HepG2 (cell line): ENCODE results near the gene RBM34. TPM values are rescaled to one million over a fixed set of nuclear protein-coding genes. Genes with fewer than 3 reads are reported as not detected.
A peak's percentile ranks its signal among the peaks of the same experiment; 100 is the strongest.

Experiments
- ONECUT2 ChIP-seq: sonication (generic); formaldehyde crosslinking; IDR thresholded peaks from 2 replicates; pipeline ENCODE4 v1.4.0; 2020; ENCODE audit warnings: missing genetic modification reagents
- ZHX2 ChIP-seq, 2 experiments: sonication (generic) in 1 of 2; formaldehyde crosslinking in 1 of 2; IDR thresholded peaks; 2 replicates each; pipeline versions ENCODE4 v1.6.1 to v1.9.0; 2014 to 2022; ENCODE audit warnings: antibody characterized with exemption in 1 of 2, borderline replicate concordance in 1 of 2, inconsistent platforms in 1 of 2, low read depth in 1 of 2, missing genetic modification reagents in 1 of 2
- ZNF687 ChIP-seq: sonication (generic); formaldehyde crosslinking; IDR thresholded peaks from 2 replicates; pipeline ENCODE4 v1.5.1; 2020; ENCODE audit warnings: mild to moderate bottlenecking, missing genetic modification reagents, moderate library complexity
- polyA plus RNA-seq, 8 experiments: library from polyadenylated mRNA; depleted of rRNA in 3 of 8; stranded (reverse) in 7 of 8; unstranded in 1 of 8; fragments of >200 nt; fragmentation: Illumina TruSeq in 4 of 8; extraction: Trizol in 4 of 8; gene quantifications; 2 replicates each; pipeline versions ENCODE4 v1.2.1 to v1.2.3, GENCODE V29; 2011 to 2016; ENCODE audit warnings: low read depth in 4 of 8, missing spikeins in 1 of 8, mixed read lengths in 1 of 8; ENCODE audit not compliant: insufficient read depth in 1 of 8
- total RNA-seq, 5 experiments: library from RNA; depleted of rRNA; stranded (reverse); fragments of >200 nt; fragmentation: Illumina TruSeq; extraction: Trizol; gene quantifications; 2 replicates each; pipeline ENCODE4 v1.2.3, GENCODE V29; 2016; ENCODE audit warnings: low read depth in 1 of 5

RBM34 gene
- total and polyA plus RNA-seq, 2 of the 13 experiments (the other 11 are each of a cell fraction or from before 2014, with no cell fraction given) = 34.7 to 73.0 TPM

- 0 out of 2 replicates have a peak, but pooled peaks have one; percentile 29 for TF ChIP-seq ZHX2 (IDR thresholded peaks at IDR 0.05; ENCODE audit: low read depth)
- no peak for TF ChIP-seq ZHX2 (CRISPR knock-in tag; IDR thresholded peaks at IDR 0.05; ENCODE audit: borderline replicate concordance)
- TF ChIP-seq ZNF687 (CRISPR knock-in tag) = peak; percentile 55; the same call in 1 of the 2 replicates
- TF ChIP-seq ONECUT2 (CRISPR knock-in tag) = no peak
- TF ChIP-seq, all 625 proteins: peak for 9
Observed at GRCh38 chr1:235090406-235091069, 70.5 kb downstream of the RBM34 start (continued).
